GM18858 (cell line): ENCODE measurements around the gene CLEC2L.

Experiments
- ATAC-seq: cut with Tn5 transposase; IDR thresholded peaks from one replicate; pipeline ENCODE4 v1.9.1; 2021; ENCODE audit not compliant: unreplicated experiment

Gene CLEC2L

GRCh38 chr7:139523199-139523941, at the start of gene CLEC2L:
CLEC2L (plus strand) TSS chr7:139523685; CDS start chr7:139523928, 243 bp downstream.
- no peak for ATAC-seq

- ATAC-seq = no peak
Observed at GRCh38 chr7:139476139-139476538, 47.3 kb upstream of the CLEC2L start.

DNA sequence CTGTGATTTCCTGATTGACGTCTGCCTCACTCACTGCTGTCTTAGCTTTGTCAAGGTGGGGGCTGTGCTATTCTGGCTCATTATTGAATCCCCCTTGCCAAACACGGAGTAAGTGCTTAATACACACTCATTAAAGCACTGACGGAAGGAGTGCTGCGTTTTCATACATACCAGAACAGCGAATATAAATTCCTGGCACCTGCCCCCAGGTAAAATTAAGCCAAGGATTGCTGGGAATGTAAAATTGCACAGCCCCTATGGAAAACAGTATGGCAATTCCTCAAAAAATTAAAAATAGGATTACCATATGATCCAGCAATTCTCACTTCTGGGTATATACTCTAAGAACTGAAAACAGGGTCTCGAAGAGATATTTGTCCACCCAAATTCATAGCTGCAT, 46.6 kb upstream of the CLEC2L start:
- no peak for ATAC-seq

- ATAC-seq = no peak
Observed at GRCh38 chr7:139479620-139480019, 43.9 kb upstream of the CLEC2L start.

DNA sequence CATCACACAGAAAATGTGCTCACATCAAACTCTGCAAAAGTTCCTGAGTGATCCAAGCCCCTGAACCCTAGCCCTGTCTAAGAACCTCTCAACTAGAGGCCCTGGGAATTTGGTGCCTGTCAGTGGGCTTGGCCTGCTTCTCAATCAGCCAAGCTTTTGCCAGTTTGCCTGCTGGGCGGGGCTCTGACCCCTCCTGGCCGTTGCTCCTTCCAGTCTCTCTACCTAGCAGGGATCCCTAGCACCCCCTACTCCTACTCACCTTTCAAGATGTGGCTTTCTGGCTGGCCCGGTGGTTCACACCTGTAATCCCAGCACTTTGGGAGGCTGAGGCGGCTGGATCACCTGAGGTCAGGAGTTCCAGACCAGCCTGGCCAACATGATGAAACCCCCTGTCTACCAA, 42.1 kb upstream of the CLEC2L start:
- ATAC-seq = no peak

GRCh38 chr7:139482122-139482521, 41.4 kb upstream of the CLEC2L start:
- no peak for ATAC-seq

DNA sequence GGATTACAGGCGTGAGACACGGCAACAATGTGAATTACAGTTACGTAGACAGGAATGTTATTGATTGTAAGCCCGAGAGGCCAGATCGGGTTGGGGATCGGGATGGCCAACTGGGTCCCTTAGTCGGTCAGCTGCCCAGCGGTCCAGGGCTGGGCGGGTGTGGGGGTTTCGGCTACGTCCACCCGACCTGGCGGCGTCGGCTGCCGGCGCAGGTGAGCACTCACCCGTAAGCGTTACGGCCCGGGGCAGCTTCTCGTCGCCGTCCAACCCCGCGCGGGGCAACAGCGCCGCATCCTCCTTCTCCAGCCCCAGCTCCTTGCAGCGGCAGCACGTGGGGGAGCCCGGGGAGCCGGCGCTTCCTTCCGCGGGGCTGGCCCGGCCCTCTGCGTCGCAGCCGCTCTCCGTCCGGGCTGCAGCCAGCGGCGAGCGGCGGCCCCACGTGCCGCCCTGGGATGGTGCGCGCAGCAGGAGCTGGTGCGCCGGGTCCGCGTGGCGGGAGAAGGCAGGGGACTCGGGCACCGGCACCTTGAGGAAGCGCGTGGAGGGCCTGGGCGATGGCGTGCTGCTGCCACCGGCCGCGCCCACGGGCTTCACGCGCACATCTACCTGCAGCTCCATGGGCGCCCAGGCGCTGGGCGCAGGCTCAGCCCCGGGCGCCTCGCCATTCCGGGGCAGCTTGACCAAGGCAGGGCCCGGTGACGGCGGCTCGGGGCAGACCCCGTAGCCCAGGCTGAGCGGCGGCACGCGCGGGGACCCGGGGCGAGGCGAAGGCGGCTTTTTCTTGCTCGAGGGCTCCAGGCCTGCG, 40.6 kb upstream of the CLEC2L start:
- ATAC-seq = no peak

DNA sequence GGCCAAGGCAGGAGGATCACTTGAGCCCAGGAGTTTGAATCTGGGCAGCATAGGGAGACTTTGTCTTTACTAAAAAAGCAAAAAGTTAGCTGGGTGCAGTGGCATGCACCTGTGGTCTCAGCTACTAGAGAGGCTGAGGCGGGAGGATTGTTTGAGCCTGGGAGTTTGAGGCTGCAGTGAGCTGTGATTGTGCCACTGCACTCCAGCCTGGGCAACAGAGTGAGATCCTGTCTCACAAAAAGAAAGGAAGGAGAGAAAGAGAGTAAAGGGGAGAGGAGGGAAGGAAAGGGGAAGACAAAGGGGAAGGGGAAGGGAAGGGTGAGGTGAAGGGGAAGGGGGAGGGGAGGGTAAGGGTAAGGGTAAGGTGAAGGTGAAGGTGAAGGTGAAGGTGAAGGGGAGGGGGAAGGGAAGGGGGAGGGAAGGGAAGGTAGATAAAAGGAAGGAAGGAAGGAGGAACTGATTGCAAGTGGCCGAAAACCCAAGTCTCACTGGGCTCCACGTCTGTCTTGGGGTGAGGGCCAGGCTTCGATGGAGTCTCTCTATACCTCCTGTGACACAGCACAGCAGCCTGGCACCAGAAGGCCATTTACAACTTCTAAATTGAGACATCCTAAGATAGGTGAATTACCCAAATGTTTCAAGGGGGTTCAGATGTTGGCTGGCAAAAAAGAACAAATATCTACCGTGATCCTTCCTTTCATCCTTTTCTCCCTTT, 36.0 kb upstream of the CLEC2L start:
- ATAC-seq = no peak

DNA sequence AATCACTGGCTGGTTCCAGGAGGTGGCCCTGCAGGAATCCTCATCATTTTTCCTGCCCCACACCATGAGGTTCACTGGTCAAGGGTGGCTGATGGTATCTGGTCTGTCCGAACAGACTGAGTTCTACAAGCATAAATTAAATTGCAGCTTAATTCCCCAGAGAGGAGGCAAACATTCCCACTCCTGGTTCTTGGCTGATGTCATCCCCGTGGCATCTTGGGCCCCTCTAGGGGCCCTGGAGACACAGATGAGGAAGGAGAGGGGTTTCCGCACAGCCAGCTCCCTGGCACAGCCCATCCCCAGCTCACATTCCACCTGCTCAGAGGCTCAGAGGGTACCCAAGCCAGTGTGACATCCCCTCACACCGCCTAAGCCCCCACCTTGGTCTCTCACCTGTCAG, 34.7 kb upstream of the CLEC2L start:
- no peak for ATAC-seq

DNA sequence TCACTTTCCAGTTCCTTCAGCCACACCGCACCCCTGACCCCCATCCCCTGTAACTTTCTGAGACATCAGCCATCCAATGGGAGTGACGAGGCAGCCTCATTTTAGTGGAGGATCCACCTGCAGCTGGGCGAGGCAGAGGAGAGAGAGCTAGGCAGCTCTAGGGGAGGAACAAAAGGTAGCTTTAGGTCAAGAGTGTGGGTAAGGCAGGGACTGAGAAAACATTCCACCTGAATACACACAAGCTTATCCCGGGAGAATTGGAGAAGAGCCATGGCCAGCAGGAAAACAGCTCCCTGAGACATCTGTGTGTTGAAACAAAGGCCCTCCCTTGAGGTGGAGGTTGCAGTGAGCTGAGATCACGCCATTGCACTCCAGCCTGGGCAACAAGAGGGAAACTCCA, 33.4 kb upstream of the CLEC2L start:
- no peak for ATAC-seq

DNA sequence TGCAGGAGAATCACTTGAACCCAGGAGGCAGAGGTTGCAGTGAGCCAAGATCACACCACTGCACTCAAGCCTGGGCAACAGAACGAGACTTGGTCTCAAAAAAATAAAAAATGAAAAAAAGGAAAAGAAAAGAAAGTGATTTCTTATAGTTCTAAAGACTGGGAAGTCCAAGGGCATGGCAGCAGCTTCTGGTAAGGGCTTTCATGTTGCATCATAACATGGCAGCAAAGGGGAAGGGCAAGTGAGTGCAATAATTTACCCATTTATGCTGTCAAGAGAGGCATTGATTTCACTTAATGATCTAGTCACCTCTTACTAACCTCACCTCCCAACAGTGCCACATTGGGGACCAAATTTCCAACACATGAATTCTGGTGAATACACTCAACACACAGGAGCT, 31.2 kb upstream of the CLEC2L start:
- ATAC-seq = no peak

DNA sequence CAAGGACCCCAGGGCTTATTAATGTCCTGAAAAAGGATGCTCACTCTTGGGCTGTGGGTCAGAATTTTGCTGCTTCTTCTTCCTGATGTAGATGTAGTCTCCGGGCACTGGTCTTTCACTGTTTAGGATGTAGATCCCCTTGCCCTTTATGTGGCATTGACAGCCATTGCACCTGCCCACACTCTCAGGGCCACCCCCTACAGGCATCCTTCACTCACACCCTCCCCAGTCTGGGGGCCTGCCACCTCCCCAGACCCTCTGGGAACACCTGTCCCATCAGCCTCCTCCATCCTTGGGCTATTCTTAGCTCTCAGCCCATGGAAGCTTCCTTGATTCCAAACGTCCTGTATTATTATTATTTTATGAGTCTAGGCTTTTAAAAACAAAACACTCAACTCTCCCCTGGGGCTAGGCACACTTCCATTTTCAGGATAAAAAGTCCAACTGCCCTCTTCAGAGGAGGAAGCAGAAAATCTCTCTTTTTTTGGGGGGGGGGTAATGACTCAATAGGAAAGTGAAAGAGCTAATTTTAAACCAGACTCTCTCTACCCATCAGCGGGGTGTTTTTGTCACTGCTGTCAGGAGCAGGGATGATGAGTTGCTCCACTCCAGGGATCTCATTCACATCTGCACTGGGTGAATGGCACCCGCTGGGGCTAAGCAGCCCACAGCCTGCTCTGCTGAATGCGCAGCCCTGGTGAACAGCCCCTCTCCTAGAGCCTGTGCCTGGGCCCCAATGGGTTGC, 28.5 kb upstream of the CLEC2L start:
- peak; percentile 74 for ATAC-seq

DNA sequence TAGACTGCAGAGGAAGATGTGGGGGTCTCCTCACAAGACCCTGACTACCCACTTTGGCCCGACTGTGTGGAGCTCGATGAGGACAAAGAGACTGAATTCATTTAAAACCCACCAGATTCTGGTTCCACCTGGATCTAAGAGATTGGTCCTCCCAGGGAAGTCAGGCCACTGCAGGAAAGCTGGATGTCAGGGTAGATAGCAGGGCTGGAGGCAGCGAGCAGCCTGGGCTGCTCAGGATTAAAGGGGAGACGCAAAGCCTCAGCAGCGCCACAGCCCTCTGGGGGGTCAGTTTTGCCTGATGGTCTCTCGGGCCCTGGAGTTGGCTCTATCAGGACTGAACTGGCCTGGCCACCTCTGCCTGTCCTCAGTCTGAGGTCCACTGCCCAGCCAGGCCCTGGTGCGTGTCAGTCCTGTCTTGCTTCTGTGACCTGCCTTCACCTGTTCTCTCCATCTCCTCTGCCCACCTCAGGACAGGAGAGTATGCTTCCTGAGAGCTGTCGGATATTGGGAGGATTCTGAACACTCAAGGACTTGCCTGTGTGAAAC, 27.8 kb upstream of the CLEC2L start:
- no peak for ATAC-seq

DNA sequence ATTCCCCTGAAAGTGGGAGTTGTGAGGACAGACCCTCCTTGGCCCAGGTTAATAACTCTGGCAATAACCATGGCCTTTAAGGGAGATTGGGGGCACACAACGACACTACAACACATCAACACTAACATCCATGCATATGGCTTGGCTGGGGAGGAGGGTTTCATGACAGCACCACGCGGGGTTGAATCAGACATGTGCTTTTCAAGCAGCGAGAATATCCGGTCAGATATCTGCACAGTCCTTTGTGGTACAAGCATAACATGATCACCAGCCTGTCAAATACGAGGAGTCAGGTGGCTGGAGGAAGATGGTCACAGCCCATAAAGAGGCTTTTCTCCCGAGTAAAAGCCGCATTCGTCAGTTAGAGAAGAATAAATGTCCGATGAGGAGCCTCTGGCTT, 27.0 kb upstream of the CLEC2L start:
- no peak for ATAC-seq

- no peak for ATAC-seq
Observed at GRCh38 chr7:139500770-139501138, 22.7 kb upstream of the CLEC2L start.

DNA sequence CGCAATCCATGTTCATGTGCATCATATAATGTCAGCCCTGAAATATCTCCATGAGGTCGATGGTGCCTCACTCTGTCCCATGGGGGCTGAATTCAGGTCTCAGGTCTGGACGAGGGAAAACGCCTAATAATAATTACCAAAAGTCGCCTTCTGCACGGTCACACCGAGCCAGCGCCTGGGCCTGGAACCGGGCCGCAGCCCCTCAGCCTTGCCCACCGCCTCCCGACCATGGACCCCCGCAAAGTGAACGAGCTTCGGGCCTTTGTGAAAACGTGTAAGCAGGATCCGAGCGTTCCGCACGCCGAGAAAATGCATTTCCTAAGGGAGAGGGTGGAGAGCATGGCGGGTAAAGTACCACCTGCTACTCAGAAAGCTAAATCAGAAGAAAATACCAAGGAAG, 21.3 kb upstream of the CLEC2L start:
- ATAC-seq = no peak

GRCh38 chr7:139505563-139505962, 17.9 kb upstream of the CLEC2L start:
- ATAC-seq = no peak

DNA sequence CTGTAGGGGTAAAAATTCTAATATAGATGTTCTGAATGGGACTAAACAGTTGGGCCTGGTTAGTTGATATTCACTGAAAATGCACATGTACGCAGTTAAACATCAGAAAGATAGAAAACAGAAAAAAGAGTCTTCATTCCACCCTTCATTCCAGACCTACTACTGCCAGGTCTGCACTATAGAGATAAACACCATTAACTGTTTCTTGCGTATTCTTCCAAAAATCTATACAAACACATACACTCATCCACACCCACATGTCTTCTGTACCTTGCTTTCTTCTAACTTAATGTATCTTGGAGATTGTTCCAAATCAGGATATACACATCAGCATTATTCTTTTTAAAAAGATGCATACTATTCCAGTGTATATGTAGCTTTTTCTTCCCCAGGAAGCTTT, 13.9 kb upstream of the CLEC2L start:
- no peak for ATAC-seq

DNA sequence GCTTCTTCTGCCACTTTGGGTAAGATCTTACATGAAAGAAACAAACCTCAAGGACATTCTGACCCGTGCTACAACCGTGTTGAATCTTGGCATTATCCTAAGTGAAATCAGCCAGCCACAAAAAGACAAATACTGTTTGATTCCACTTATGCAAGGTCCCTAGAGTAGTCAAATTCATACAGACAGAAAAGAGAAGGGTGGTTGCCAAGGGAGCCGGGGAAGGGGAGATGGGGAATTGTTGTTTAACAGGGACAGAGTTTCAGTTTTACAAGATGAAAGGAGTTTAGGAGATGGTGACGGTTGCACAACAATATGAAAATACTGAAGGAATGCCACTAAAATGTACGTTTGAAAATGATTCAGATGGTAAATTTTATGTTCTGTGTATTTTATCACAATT, 12.2 kb upstream of the CLEC2L start:
- ATAC-seq = no peak

DNA sequence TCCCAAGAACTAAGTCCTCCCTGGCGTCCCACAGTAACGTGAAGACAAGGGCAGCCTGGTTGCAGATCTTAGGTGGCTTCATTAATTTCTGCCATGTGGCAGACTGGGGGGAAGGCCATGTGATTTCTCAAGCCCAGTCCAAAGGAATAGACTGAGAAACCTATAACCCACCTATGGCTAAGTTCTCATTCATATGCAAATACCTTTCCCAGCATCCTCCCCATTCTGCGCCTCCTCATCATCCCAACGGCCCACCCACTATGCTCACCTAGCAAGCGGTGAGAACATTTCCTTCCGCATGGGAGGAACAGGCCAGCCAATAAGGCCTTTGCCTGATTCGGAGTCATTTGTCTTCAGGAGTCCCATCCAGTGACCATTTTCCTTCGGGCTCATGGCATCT, 8.2 kb upstream of the CLEC2L start:
- no peak for ATAC-seq

GRCh38 chr7:139521439-139521838, 2.0 kb upstream of the CLEC2L start:
- no peak for ATAC-seq
